ENCODE results near the gene LSM14B.
A peak's percentile ranks its signal among the peaks of the same experiment; 100 is the strongest.
"Not testable (repeated sequence)": the region's sequence is repeated elsewhere in the genome, so short reads cannot be mapped to it uniquely, and the experiment has no call there.

LSM14B gene

GRCh38 chr20:62121776-62122653, at the start of gene LSM14B:
TSS of gene LSM14B (plus strand) at chr20:62122475. CDS start at chr20:62122667, 192 bp downstream.
- peak; percentile 61 for DNase-seq (ENCODE audit: low read depth, low spot score)

GRCh38 chr20:62073323-62073722, 49.0 kb upstream of the LSM14B start:
- no peak for DNase-seq (ENCODE audit: low read depth, low spot score)

GRCh38 chr20:62079166-62079565, 43.1 kb upstream of the LSM14B start:
- DNase-seq (ENCODE audit: low read depth, low spot score), result no peak

GRCh38 chr20:62080249-62080990, 41.9 kb upstream of the LSM14B start:
- DNase-seq (ENCODE audit: low read depth, low spot score), result no peak

GRCh38 chr20:62083312-62083711, 39.0 kb upstream of the LSM14B start:
- no peak for DNase-seq (ENCODE audit: low read depth, low spot score)

GRCh38 chr20:62084224-62084623, 38.1 kb upstream of the LSM14B start:
- DNase-seq (ENCODE audit: low read depth, low spot score), result not testable (repeated sequence)

- DNase-seq (ENCODE audit: low read depth, low spot score), result no peak
Observed at GRCh38 chr20:62085206-62085605, 37.1 kb upstream of the LSM14B start.

GRCh38 chr20:62087227-62087626, 35.0 kb upstream of the LSM14B start:
- no peak for DNase-seq (ENCODE audit: low read depth, low spot score)

- DNase-seq (ENCODE audit: low read depth, low spot score), result no peak
Observed at GRCh38 chr20:62087632-62088031, 34.6 kb upstream of the LSM14B start.

- no peak for DNase-seq (ENCODE audit: low read depth, low spot score)
Observed at GRCh38 chr20:62088258-62089127, 33.8 kb upstream of the LSM14B start.

- DNase-seq (ENCODE audit: low read depth, low spot score), result no peak
Observed at GRCh38 chr20:62089393-62089792, 32.9 kb upstream of the LSM14B start.

- DNase-seq (ENCODE audit: low read depth, low spot score), result no peak
Observed at GRCh38 chr20:62096421-62097380, 25.6 kb upstream of the LSM14B start.

- no peak for DNase-seq (ENCODE audit: low read depth, low spot score)
Observed at GRCh38 chr20:62097881-62098407, 24.3 kb upstream of the LSM14B start.

- no peak for DNase-seq (ENCODE audit: low read depth, low spot score)
Observed at GRCh38 chr20:62101078-62101477, 21.2 kb upstream of the LSM14B start.

- no peak for DNase-seq (ENCODE audit: low read depth, low spot score)
Observed at GRCh38 chr20:62103508-62104233, 18.6 kb upstream of the LSM14B start.

- DNase-seq (ENCODE audit: low read depth, low spot score), result no peak
Observed at GRCh38 chr20:62104234-62104789, 18.0 kb upstream of the LSM14B start.

GRCh38 chr20:62104791-62105345, 17.4 kb upstream of the LSM14B start:
- no peak for DNase-seq (ENCODE audit: low read depth, low spot score)

GRCh38 chr20:62105592-62105991, 16.7 kb upstream of the LSM14B start:
- no peak for DNase-seq (ENCODE audit: low read depth, low spot score)

GRCh38 chr20:62111148-62111547, 11.1 kb upstream of the LSM14B start:
- no peak for DNase-seq (ENCODE audit: low read depth, low spot score)

All from iPS DF 19.7 (cell line).